H1 (cell line): ENCODE measurements around the gene LGALS9. TPM values are rescaled to one million over a fixed set of nuclear protein-coding genes. Genes with fewer than 3 reads are reported as not detected.

Experiments used
- CEBPB ChIP-seq: IDR thresholded peaks from 2 replicates; pipeline ENCODE4 v1.6.1; 2012; ENCODE audit warnings: low read depth, low read length
- EP300 ChIP-seq, 2 experiments: IDR thresholded peaks; 1 replicate in 1 of 2; 2 replicates in 1 of 2; pipeline ENCODE4 v1.6.1; 2011 to 2012; ENCODE audit warnings: low read depth in 2 of 2, low read length in 2 of 2, mild to moderate bottlenecking in 2 of 2, borderline replicate concordance in 1 of 2, inconsistent platforms in 1 of 2, moderate library complexity in 1 of 2
- RXRA ChIP-seq: IDR thresholded peaks from 2 replicates; pipeline ENCODE4 v1.6.1; 2011; ENCODE audit warnings: low read depth, mild to moderate bottlenecking, low read length, moderate library complexity; ENCODE audit not compliant: insufficient read depth
- SIN3A ChIP-seq, 2 experiments: IDR thresholded peaks in 1 of 2; conservative IDR thresholded peaks in 1 of 2; 2 replicates each; pipeline ENCODE4 v1.6.1; 2011 to 2012; ENCODE audit warnings: low read length in 2 of 2, improper control_type of control experiment in 1 of 2, low read depth in 1 of 2, mild to moderate bottlenecking in 1 of 2
- polyA plus RNA-seq, 7 experiments: library from polyadenylated mRNA; depleted of rRNA in 3 of 7; stranded (reverse) in 5 of 7; unstranded in 2 of 7; fragments of >200 nt in 5 of 7; fragments of 200-250 nt in 2 of 7; gene quantifications; 1 replicate in 5 of 7; 2 replicates in 1 of 7; 4 replicates in 1 of 7; pipeline versions ENCODE4 v1.2.1 to v1.2.3, GENCODE V29; 2011 to 2013; ENCODE audit warnings: missing spikeins in 2 of 7, mixed read lengths in 2 of 7
- total RNA-seq: library from RNA; stranded (reverse); fragmentation: NEBNext Ultra II Directional; extraction: Animal tissue kit (Norgen Biotek cat#: 25700); gene quantifications from 2 replicates; pipeline ENCODE4 v1.2.1, GENCODE V29; 2021

The LGALS9 gene
- total and polyA plus RNA-seq, 2 of the 8 experiments (the other 6 are each of a cell fraction or from before 2014, with no cell fraction given): 0.95 to 1.7 TPM

DNA sequence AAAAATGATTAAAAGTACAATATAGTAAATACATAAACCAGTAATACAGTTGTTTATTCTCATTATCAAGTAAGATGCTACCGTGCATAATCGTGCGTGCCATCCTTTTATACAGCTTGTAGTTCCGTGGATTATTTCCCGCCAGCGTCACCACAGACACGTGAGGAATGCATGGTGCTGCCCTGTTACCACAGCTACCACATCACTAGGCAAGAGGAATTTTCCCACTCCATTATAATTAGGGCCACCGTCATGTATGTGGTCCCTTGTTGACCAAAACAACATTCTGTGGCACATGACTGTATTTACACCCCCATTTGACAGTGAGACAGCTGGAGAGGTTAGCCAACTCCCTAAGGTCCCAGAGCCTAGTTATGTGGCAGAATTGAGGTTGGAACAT lies 30.5 kb upstream of the LGALS9 start (continued):
- TF ChIP-seq EP300 (IDR thresholded peaks at IDR 0.05; ENCODE audit: borderline replicate concordance in 1 of 2, low read depth in 2 of 2, low read length in 2 of 2): no peak
- no peak for TF ChIP-seq SIN3A (conservative IDR thresholded peaks at IDR 0.05 in 1 of 2, IDR thresholded peaks at IDR 0.05 in 1 of 2; ENCODE audit: low read depth in 1 of 2, low read length in 2 of 2)
- TF ChIP-seq CEBPB: no peak
- no peak for TF ChIP-seq RXRA
